T-helper 2 cell treated with Interferon-gamma antibody and Interleukin-4, amounts not matched to agents 100 ng/mL and 5 ng/mL, for 36 hours (primary cell): Measurements from ENCODE around the gene PGPEP1. TPM values are rescaled to one million over a fixed set of nuclear protein-coding genes. Genes with fewer than 3 reads are reported as not detected.

Source experiments
- intact Hi-C: fragments of 100-400 bp; cut with micrococcal nuclease; formaldehyde crosslinking; loops from one replicate; pipeline ENCODE4 v1.15.1; 2023
- total RNA-seq: library from RNA; stranded (reverse); gene quantifications from 2 replicates; pipeline ENCODE4 v1.2.3, GENCODE V29; 2022

PGPEP1 gene
- total RNA-seq, 1 donor from 2014 or later = 30.2 TPM

GRCh38 chr19:18308051-18308947 lies 32.1 kb upstream of the PGPEP1 start:
- intact Hi-C loops = no loop called here

- intact Hi-C loops = no loop called here
Observed at GRCh38 chr19:18308948-18309325, 31.5 kb upstream of the PGPEP1 start.

- intact Hi-C loops = no loop called here
Observed at GRCh38 chr19:18309525-18310064, 30.8 kb upstream of the PGPEP1 start.

- intact Hi-C loops = no loop called here
Observed at GRCh38 chr19:18310118-18310909, 30.1 kb upstream of the PGPEP1 start.

- intact Hi-C loops = no loop called here
Observed at GRCh38 chr19:18310966-18311365, 29.4 kb upstream of the PGPEP1 start.

- intact Hi-C loops = no loop called here
Observed at GRCh38 chr19:18311502-18312091, 28.8 kb upstream of the PGPEP1 start.

GRCh38 chr19:18312092-18312534 lies 28.3 kb upstream of the PGPEP1 start:
- intact Hi-C loops = no loop called here

GRCh38 chr19:18313398-18313797 lies 27.0 kb upstream of the PGPEP1 start:
- intact Hi-C loops = no loop called here

GRCh38 chr19:18317961-18318800 lies 22.2 kb upstream of the PGPEP1 start:
- intact Hi-C loops = loop anchor here (1.0 kb wide), 1 partner anchor 14 kb away; no protein-coding TSS in a partner anchor

GRCh38 chr19:18319591-18320135 lies 20.7 kb upstream of the PGPEP1 start:
- intact Hi-C loops = loop anchor here (5.0 kb wide), 1 partner anchor 98 kb away; the partner anchor contains the start of gene SSBP4

GRCh38 chr19:18320865-18321733 lies 19.3 kb upstream of the PGPEP1 start:
- intact Hi-C loops = loop anchor here (5.0 kb wide), 1 partner anchor 96 kb away; the partner anchor contains the start of gene SSBP4

- intact Hi-C loops = loop anchor here (2.0 to 5.0 kb wide), 2 partner anchors 96 to 223 kb away; partner anchors contain the start of gene SSBP4
Observed at GRCh38 chr19:18321734-18322102, 18.7 kb upstream of the PGPEP1 start.

GRCh38 chr19:18322318-18322758 lies 18.1 kb upstream of the PGPEP1 start:
- intact Hi-C loops = loop anchor here (2.0 to 5.0 kb wide), 2 partner anchors 95 to 222 kb away; partner anchors contain the start of gene SSBP4

GRCh38 chr19:18322759-18323460 lies 17.5 kb upstream of the PGPEP1 start, which contains the start of gene LSM4:
Gene LSM4 (minus strand): TSS chr19:18323076. CDS start chr19:18323020, 56 bp downstream.
- intact Hi-C loops = loop anchor here (1.0 to 5.0 kb wide), 6 partner anchors 19 to 222 kb away; partner anchors contain the start of gene SSBP4

- intact Hi-C loops = loop anchor here (5.0 kb wide), 1 partner anchor 93 kb away; the partner anchor contains the start of gene SSBP4
Observed at GRCh38 chr19:18324373-18324731, 16.0 kb upstream of the PGPEP1 start.

- intact Hi-C loops = no loop called here
Observed at GRCh38 chr19:18326772-18327171, 13.6 kb upstream of the PGPEP1 start.

- intact Hi-C loops = loop anchor here (1.0 kb wide), 1 partner anchor 99 kb away; no protein-coding TSS in a partner anchor
Observed at GRCh38 chr19:18328340-18329034, 11.9 kb upstream of the PGPEP1 start.
